ENCODE data around the gene RNF4.

- no peak for TF ChIP-seq CTCF (IDR thresholded peaks at IDR 0.05; ENCODE audit: low read length)
- TF ChIP-seq EZH2 (IDR thresholded peaks at IDR 0.05; ENCODE audit: borderline replicate concordance, low read length), result no peak
These were observed 28.4 kb downstream of the RNF4 start for GRCh38 chr4:2497324-2497723.
